ENCODE results near the gene WDR27. TPM values are rescaled to one million over a fixed set of nuclear protein-coding genes. Genes with fewer than 3 reads are reported as not detected.

Gene WDR27
- polyA plus RNA-seq, 1 experiment, result 28.7 TPM

GRCh38 chr6:169639653-169640278 is 62.1 kb downstream of the WDR27 start:
- Histone ChIP-seq H3K36me3 (ENCODE audit: control insufficient read depth, insufficient read depth, low read length) (peaks cover 2% of the 10 kb centered on the region), H3K27me3 (ENCODE audit: control insufficient read depth, insufficient read depth, low read length) (no peaks in the 10 kb centered on the region), H3K4me3 (ENCODE audit: low read depth, low read length) (no peak overlapping the region)
- ChIA-PET CTCF (interaction anchor here (0.8 to 2.5 kb wide), 6 partner anchors 18 to 683 kb away, joined by 3 to 8 read pairs (median 4); no protein-coding TSS in a partner anchor), POLR2A (no interaction called here)
- TF ChIP-seq CTCF (IDR thresholded peaks at IDR 0.05; ENCODE audit: insufficient read depth, low read depth, low read length), result no peak
- DNase-seq (ENCODE audit: low read depth), result no peak

- no peak overlapping the region for H3K4me3 ChIP-seq (ENCODE audit: low read depth, low read length)
- POLR2A ChIA-PET, result no interaction called here
- CTCF ChIA-PET, result interaction anchor here (2.5 kb wide), 1 partner anchor 682 kb away, joined by 8 read pairs; no protein-coding TSS in a partner anchor
- H3K36me3 ChIP-seq (ENCODE audit: control insufficient read depth, insufficient read depth, low read length), result peaks cover 2% of the 10 kb centered on the region
- TF ChIP-seq CTCF (IDR thresholded peaks at IDR 0.05; ENCODE audit: insufficient read depth, low read depth, low read length), result no peak
- no peaks in the 10 kb centered on the region for H3K27me3 ChIP-seq (ENCODE audit: control insufficient read depth, insufficient read depth, low read length)
- no peak for DNase-seq (ENCODE audit: low read depth)
Observed at GRCh38 chr6:169638915-169639314, 62.9 kb downstream of the WDR27 start.

- no peak for TF ChIP-seq CTCF (IDR thresholded peaks at IDR 0.05; ENCODE audit: insufficient read depth, low read depth, low read length)
- CTCF ChIA-PET, result no interaction called here
Observed at GRCh38 chr6:169638388-169638787, 63.4 kb downstream of the WDR27 start.

GRCh38 chr6:169635345-169635744 is 66.5 kb downstream of the WDR27 start:
- ChIA-PET CTCF (no interaction called here), POLR2A (no interaction called here)

More at GRCh38 chr6:169638388-169638787, 63.4 kb downstream of the WDR27 start:
- POLR2A ChIA-PET, result no interaction called here
- H3K36me3 ChIP-seq (ENCODE audit: control insufficient read depth, insufficient read depth, low read length), result peaks cover 2% of the 10 kb centered on the region
- DNase-seq (ENCODE audit: low read depth), result no peak
- H3K4me3 ChIP-seq (ENCODE audit: low read depth, low read length), result no peak overlapping the region
- H3K27me3 ChIP-seq (ENCODE audit: control insufficient read depth, insufficient read depth, low read length), result no peaks in the 10 kb centered on the region

GRCh38 chr6:169632841-169633240 is 69.0 kb downstream of the WDR27 start:
- H3K36me3 ChIP-seq (ENCODE audit: control insufficient read depth, insufficient read depth, low read length), result no peaks in the 10 kb centered on the region
- CTCF ChIA-PET, result no interaction called here
- no peak for DNase-seq (ENCODE audit: low read depth)
- H3K4me3 ChIP-seq (ENCODE audit: low read depth, low read length), result no peak overlapping the region
- TF ChIP-seq CTCF (IDR thresholded peaks at IDR 0.05; ENCODE audit: insufficient read depth, low read depth, low read length), result no peak
- no peaks in the 10 kb centered on the region for H3K27me3 ChIP-seq (ENCODE audit: control insufficient read depth, insufficient read depth, low read length)
- POLR2A ChIA-PET, result no interaction called here

More at GRCh38 chr6:169635345-169635744, 66.5 kb downstream of the WDR27 start:
- TF ChIP-seq CTCF (IDR thresholded peaks at IDR 0.05; ENCODE audit: insufficient read depth, low read depth, low read length), result no peak
- H3K4me3 ChIP-seq (ENCODE audit: low read depth, low read length), result no peak overlapping the region
- H3K36me3 ChIP-seq (ENCODE audit: control insufficient read depth, insufficient read depth, low read length), result no peaks in the 10 kb centered on the region
- H3K27me3 ChIP-seq (ENCODE audit: control insufficient read depth, insufficient read depth, low read length), result no peaks in the 10 kb centered on the region
- DNase-seq (ENCODE audit: low read depth), result no peak
